HepG2 (cell line): Measurements from ENCODE around the gene CCDC38.
"Not testable (repeated sequence)": the region's sequence is repeated elsewhere in the genome, so short reads cannot be mapped to it uniquely, and the experiment has no call there.

Experiments used
- ATF5 ChIP-seq: sonication (generic); formaldehyde crosslinking; IDR thresholded peaks from 2 replicates; pipeline ENCODE4 v1.4.0; 2020; ENCODE audit warnings: mild to moderate bottlenecking, low read depth, missing genetic modification reagents
- EZH2 ChIP-seq: conservative IDR thresholded peaks from 2 replicates; pipeline ENCODE4 v1.6.1; 2012; ENCODE audit warnings: mild to moderate bottlenecking, low read depth, low read length, moderate library complexity
- MTF2 ChIP-seq: sonication (generic); formaldehyde crosslinking; IDR thresholded peaks from 2 replicates; pipeline ENCODE4 v1.5.0; 2020; ENCODE audit warnings: missing genetic modification reagents, borderline replicate concordance
- MXI1 ChIP-seq: IDR thresholded peaks from 3 replicates; pipeline ENCODE4 v1.6.1; 2012; ENCODE audit warnings: low read depth, low read length, inconsistent platforms, borderline replicate concordance
- RAD21 ChIP-seq: fragments of 450-650 bp; formaldehyde crosslinking; IDR thresholded peaks from 2 replicates; pipeline ENCODE4 v1.5.0; 2020; ENCODE audit warnings: mild to moderate bottlenecking

DNA sequence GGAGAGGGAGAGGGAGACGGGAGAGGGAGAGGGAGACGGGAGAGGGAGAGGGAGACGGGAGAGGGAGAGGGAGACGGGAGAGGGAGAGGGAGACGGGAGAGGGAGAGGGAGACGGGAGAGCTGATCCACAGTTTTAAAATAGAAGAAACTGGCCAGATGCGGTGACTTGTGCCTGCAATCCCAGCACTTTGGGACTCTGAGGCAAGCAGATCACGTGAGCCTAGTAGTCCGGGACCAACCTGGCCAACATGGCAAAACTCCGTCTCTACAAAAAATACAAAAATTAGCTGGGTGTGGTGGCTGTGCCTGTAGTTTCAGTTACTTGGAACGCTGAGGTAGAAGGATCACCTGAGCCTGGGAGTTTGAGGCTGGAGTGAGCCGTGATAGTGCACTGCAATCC is 100.0 kb downstream of the CCDC38 start:
- TF ChIP-seq EZH2; ATF5; MXI1; MTF2 (CRISPR knock-in tag); RAD21 (CRISPR knock-in tag): not testable (repeated sequence)
